GM12878 (cell line): ENCODE measurements around the gene YY1. TPM values are rescaled to one million over a fixed set of nuclear protein-coding genes. Genes with fewer than 3 reads are reported as not detected.

ENCODE experiments used
- ATAC-seq: fragments of 200-7000 bp; cut with Tn5 transposase; 3 replicates; pipeline ENCODE4 v1.9.1; 2020; ENCODE audit warnings: mild to moderate bottlenecking, moderate library complexity
- BruUV-seq: library from RNA; stranded (reverse); fragments of 400-500 nt; replicated peaks from 2 replicates; lab custom pipeline; 2021; lab: Mats Ljungman, UMichigan
- CTCF ChIA-PET: fragments of 300-600 bp; sonication (Branson Sonifier 250); formaldehyde crosslinking; extraction: SDS; loops from one replicate; lab custom pipeline; 2021; ENCODE audit warnings: inconsistent platforms; lab: Yijun Ruan, JAX
- POLR2A ChIA-PET: fragments of 350-600 bp; formaldehyde crosslinking; extraction: SDS; loops from one replicate; lab custom pipeline; 2021; ENCODE audit warnings: inconsistent platforms; lab: Charles Lee
- RAD21 ChIA-PET: fragments of 300-600 bp; sonication (Branson Sonifier 250); formaldehyde crosslinking; loops from one replicate; lab custom pipeline; 2023; ENCODE audit warnings: antibody characterized with exemption; ENCODE audit not compliant: unreplicated experiment; lab: Charles Lee
- SMC1A ChIA-PET: fragments of 300-600 bp; sonication (Branson Sonifier 250); formaldehyde crosslinking; loops from one replicate; lab custom pipeline; 2023; ENCODE audit not compliant: unreplicated experiment, uncharacterized antibody; lab: Charles Lee
- DNase-seq: peaks from one replicate; pipeline ENCODE4 v3.0.0-alpha.2; 2011; ENCODE audit warnings: low read depth, low spot score
- FAIRE-seq: peaks from 3 replicates; lab custom pipeline; 2011; peaks lifted over from hg19 to GRCh38; lab: Jason Lieb, UNC
- H2AFZ ChIP-seq: 2 replicates; pipeline ENCODE4 v1.6.0; 2011; ENCODE audit warnings: low read depth, low read length, control low read depth; ENCODE audit not compliant: control insufficient read depth
- H3K27ac ChIP-seq: 2 replicates; pipeline ENCODE4 v1.5.1; 2011; ENCODE audit warnings: control low read depth; ENCODE audit not compliant: control insufficient read depth, insufficient read depth
- H3K27me3 ChIP-seq, 2 experiments: replicated peaks in 1 of 2; 2 replicates each; pipeline versions ENCODE4 v1.6.0 to v1.6.1; 2011; ENCODE audit warnings: low read length in 1 of 2; ENCODE audit not compliant: control insufficient read depth in 2 of 2, insufficient read depth in 2 of 2
- H3K36me3 ChIP-seq, 2 experiments: 2 replicates each; pipeline ENCODE4 v1.5.1; 2011; ENCODE audit warnings: low read length in 1 of 2; ENCODE audit not compliant: control insufficient read depth in 2 of 2, insufficient read depth in 2 of 2
- H3K4me1 ChIP-seq: 2 replicates; pipeline ENCODE4 v1.6.1; 2011; ENCODE audit warnings: mild to moderate bottlenecking, low read length, moderate library complexity, mixed read lengths; ENCODE audit not compliant: control insufficient read depth, insufficient read depth
- H3K4me2 ChIP-seq: 2 replicates; pipeline ENCODE4 v1.6.0; 2011; ENCODE audit warnings: control low read depth; ENCODE audit not compliant: control insufficient read depth, insufficient read depth
- H3K4me3 ChIP-seq: fragments of 200-600 bp; sonication (generic); 2 replicates; pipeline ENCODE4 v1.5.1; 2016
- H3K79me2 ChIP-seq: 2 replicates; pipeline ENCODE4 v1.6.0; 2011; ENCODE audit warnings: low read length; ENCODE audit not compliant: control insufficient read depth, insufficient read depth
- H3K9ac ChIP-seq: 2 replicates; pipeline ENCODE4 v1.8.0; 2011; ENCODE audit warnings: low read length, control low read depth, mixed read lengths; ENCODE audit not compliant: control insufficient read depth, insufficient read depth
- H3K9me3 ChIP-seq: replicated peaks from 3 replicates; pipeline ENCODE4 v1.5.1; 2011; ENCODE audit warnings: mild to moderate bottlenecking, low read length; ENCODE audit not compliant: control insufficient read depth, insufficient read depth
- H4K20me1 ChIP-seq: 2 replicates; pipeline ENCODE4 v1.6.0; 2011; ENCODE audit not compliant: control insufficient read depth, insufficient read depth
- CHD4 ChIP-seq: fragments of 200-600 bp; sonication (generic); IDR thresholded peaks from 2 replicates; pipeline ENCODE4 v1.6.1; 2016; ENCODE audit warnings: mild to moderate bottlenecking
- ELK1 ChIP-seq: IDR thresholded peaks from 2 replicates; pipeline ENCODE4 v1.6.1; 2012; ENCODE audit warnings: low read depth, low read length, improper control_type of control experiment
- GABPA ChIP-seq: IDR thresholded peaks from 2 replicates; pipeline ENCODE4 v1.6.1; 2014; ENCODE audit warnings: antibody characterized with exemption, low read depth, mild to moderate bottlenecking, inconsistent platforms
- MEF2A ChIP-seq: IDR thresholded peaks from 2 replicates; pipeline ENCODE4 v1.6.1; 2011; ENCODE audit warnings: low read depth, mild to moderate bottlenecking, low read length, moderate library complexity; ENCODE audit not compliant: insufficient read depth
- MXI1 ChIP-seq: fragments of 150-350 bp; IDR thresholded peaks from 2 replicates; pipeline ENCODE4 v1.6.1; 2011; ENCODE audit warnings: low read depth, mild to moderate bottlenecking, inconsistent platforms, low read length, improper control_type of control experiment
- NFIC ChIP-seq: IDR thresholded peaks from 2 replicates; pipeline ENCODE4 v1.6.1; 2012; ENCODE audit warnings: low read depth, mild to moderate bottlenecking, inconsistent platforms, low read length, moderate library complexity
- NR2F1 ChIP-seq: fragments of 450-650 bp; conservative IDR thresholded peaks from 2 replicates; pipeline ENCODE4 v1.6.1; 2017; ENCODE audit warnings: mild to moderate bottlenecking
- SMAD5 ChIP-seq: IDR thresholded peaks from 2 replicates; pipeline ENCODE4 v1.6.1; 2016; ENCODE audit warnings: antibody characterized with exemption, low read depth
- SMC3 ChIP-seq: IDR thresholded peaks from 2 replicates; pipeline ENCODE4 v1.6.1; 2011; ENCODE audit warnings: low read length, improper control_type of control experiment, borderline replicate concordance
- ZNF274 ChIP-seq: IDR thresholded peaks from one replicate; pipeline ENCODE4 v1.8.0; 2011; ENCODE audit not compliant: insufficient read length, insufficient read depth
- ZNF384 ChIP-seq: IDR thresholded peaks from 2 replicates; pipeline ENCODE4 v1.6.1; 2012; ENCODE audit warnings: low read depth, mild to moderate bottlenecking, low read length, improper control_type of control experiment, borderline replicate concordance
- ZNF622 ChIP-seq: fragments of 450-650 bp; IDR thresholded peaks from 2 replicates; pipeline ENCODE4 v1.6.1; 2017; ENCODE audit warnings: mild to moderate bottlenecking, inconsistent platforms
- WGBS: methylation state at CpG from one replicate; pipeline ENCODE4 v1.1.6; 2016; ENCODE audit warnings: low lambda C conversion rate; ENCODE audit not compliant: insufficient replicate concordance, insufficient coverage; ENCODE audit errors: missing lambda C conversion rate; 5-methylcytosine and 5-hydroxymethylcytosine counted together
- in situ Hi-C: fragments of 300-500 bp; cut with MboI; formaldehyde crosslinking; loops from 9 replicates; pipeline ENCODE4 v1.14.3; 2018; ENCODE audit warnings: mixed read lengths
- intact Hi-C: fragments of 100-400 bp; cut with micrococcal nuclease; formaldehyde crosslinking; loops from one replicate; pipeline ENCODE4 v1.14.2; 2022; ENCODE audit not compliant: unreplicated experiment
- polyA plus RNA-seq, 11 experiments: library from polyadenylated mRNA; depleted of rRNA in 4 of 11; unstranded in 6 of 11; stranded (reverse) in 5 of 11; fragments of >200 nt; fragmentation: Nextera tagmentation in 4 of 11; fragmentation: Illumina TruSeq in 1 of 11; extraction: Ambion mirVana in 4 of 11; extraction: Trizol in 1 of 11; gene quantifications; 1 replicate in 1 of 11; 2 replicates in 10 of 11; pipeline versions ENCODE4 v1.2.1 to v1.2.3, GENCODE V29; 2011 to 2016; ENCODE audit warnings: inconsistent platforms in 2 of 11, missing spikeins in 2 of 11, low read depth in 1 of 11
- total RNA-seq, 4 experiments: library from RNA; depleted of rRNA in 3 of 4; stranded (reverse); fragments of >200 nt in 3 of 4; fragmentation: Illumina TruSeq in 1 of 4; extraction: Trizol in 1 of 4; gene quantifications; 2 replicates each; pipeline versions ENCODE4 v1.2.1 to v1.2.3, GENCODE V29; 2013 to 2021
- TF ChIP-seq, protein P1 (sequence below): fragments of 150-350 bp; IDR thresholded peaks from 2 replicates; pipeline ENCODE4 v1.6.1; 2016; ENCODE audit warnings: low read depth, low read length

Gene YY1
- total and polyA plus RNA-seq, 10 of the 15 experiments (the other 5 are each of a cell fraction or from before 2014, with no cell fraction given), result 23.7 to 74.0 (median 39.9) TPM

DNA sequence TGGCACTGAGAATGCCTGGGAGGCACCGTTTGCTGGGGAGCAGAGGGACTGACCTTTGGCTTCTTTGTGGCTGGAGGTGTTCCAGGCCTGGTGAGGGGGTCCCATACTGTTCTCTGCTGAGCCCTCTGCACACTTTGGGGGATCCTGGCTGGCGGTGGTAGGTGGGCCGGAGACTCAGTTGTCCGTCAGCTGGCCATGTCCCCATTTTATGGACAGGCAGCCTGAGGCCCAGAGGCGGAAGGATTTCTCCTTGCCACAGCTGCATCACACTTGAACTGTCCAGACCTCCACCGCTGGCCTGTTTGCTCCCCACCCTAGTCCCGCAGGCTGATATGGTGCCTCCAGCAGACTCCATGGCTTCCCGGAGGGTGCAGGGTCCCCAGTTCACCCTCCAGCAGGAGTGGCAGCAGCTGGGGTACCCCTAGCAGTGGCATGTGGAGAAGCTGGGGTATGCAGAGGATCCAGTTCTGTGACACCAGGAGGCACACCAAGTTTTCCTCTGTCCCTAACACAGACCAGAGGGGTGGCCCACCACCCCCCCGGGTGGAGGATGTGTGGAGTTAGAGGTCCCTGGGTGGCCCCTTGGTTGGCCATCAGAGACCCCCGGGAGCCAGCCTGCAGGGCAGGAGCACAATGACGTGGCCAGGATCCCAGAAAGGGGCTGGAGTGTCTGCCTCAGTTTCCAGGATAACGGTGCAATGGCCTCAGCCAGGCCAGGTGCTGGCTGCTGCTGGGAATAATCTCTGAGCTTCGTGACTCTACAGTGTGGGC is 52.5 kb downstream of the YY1 start:
- POLR2A ChIA-PET, result no interaction called here

More for the DNA sequence above, 52.5 kb downstream of the YY1 start:
- no peak overlapping the region for H3K4me2 ChIP-seq
- H3K27me3 ChIP-seq, result no peaks in the 10 kb centered on the region
- H3K27ac ChIP-seq, result no peak overlapping the region
- RAD21 ChIA-PET, result no interaction called here
- H3K9me3 ChIP-seq, result no peaks in the 10 kb centered on the region
- CTCF ChIA-PET, result interaction anchor here (2.4 kb wide), 1 partner anchor 86 kb away, joined by 12 read pairs; no protein-coding TSS in a partner anchor
- no peak overlapping the region for H3K4me3 ChIP-seq
- intact Hi-C loops (no loop called here), in situ Hi-C loops (no loop called here)
- no peaks in the 10 kb centered on the region for H4K20me1 ChIP-seq
- SMC1A ChIA-PET, result interaction anchor here (1.8 kb wide), 1 partner anchor 11 kb away, joined by 9 read pairs; no protein-coding TSS in a partner anchor
- no peak for ATAC-seq
- 83% methylated on average over 13 of the region's 13 CpGs for WGBS
- no peak overlapping the region for H3K9ac ChIP-seq
- no peaks in the 10 kb centered on the region for H3K36me3 ChIP-seq
- no peaks in the 10 kb centered on the region for H3K4me1 ChIP-seq
- no peaks in the 10 kb centered on the region for H3K79me2 ChIP-seq
- FAIRE-seq, result no peak
- BruUV-seq, result no TSS peak
- DNase-seq, result no peak
- no peak overlapping the region for H2AFZ ChIP-seq
- no peak for TF ChIP-seq NFIC
- TF ChIP-seq ZNF384, result no peak
- no peak for TF ChIP-seq MXI1
- TF ChIP-seq, protein P1, sequence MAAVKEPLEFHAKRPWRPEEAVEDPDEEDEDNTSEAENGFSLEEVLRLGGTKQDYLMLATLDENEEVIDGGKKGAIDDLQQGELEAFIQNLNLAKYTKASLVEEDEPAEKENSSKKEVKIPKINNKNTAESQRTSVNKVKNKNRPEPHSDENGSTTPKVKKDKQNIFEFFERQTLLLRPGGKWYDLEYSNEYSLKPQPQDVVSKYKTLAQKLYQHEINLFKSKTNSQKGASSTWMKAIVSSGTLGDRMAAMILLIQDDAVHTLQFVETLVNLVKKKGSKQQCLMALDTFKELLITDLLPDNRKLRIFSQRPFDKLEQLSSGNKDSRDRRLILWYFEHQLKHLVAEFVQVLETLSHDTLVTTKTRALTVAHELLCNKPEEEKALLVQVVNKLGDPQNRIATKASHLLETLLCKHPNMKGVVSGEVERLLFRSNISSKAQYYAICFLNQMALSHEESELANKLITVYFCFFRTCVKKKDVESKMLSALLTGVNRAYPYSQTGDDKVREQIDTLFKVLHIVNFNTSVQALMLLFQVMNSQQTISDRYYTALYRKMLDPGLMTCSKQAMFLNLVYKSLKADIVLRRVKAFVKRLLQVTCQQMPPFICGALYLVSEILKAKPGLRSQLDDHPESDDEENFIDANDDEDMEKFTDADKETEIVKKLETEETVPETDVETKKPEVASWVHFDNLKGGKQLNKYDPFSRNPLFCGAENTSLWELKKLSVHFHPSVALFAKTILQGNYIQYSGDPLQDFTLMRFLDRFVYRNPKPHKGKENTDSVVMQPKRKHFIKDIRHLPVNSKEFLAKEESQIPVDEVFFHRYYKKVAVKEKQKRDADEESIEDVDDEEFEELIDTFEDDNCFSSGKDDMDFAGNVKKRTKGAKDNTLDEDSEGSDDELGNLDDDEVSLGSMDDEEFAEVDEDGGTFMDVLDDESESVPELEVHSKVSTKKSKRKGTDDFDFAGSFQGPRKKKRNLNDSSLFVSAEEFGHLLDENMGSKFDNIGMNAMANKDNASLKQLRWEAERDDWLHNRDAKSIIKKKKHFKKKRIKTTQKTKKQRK, result no peak
- TF ChIP-seq ELK1, result no peak
- TF ChIP-seq CHD4, result no peak
- no peak for TF ChIP-seq SMAD5
- no peak for TF ChIP-seq SMC3
- no peak for TF ChIP-seq ZNF622
- no peak for TF ChIP-seq ZNF274
- TF ChIP-seq MEF2A, result no peak
- no peak for TF ChIP-seq GABPA
- TF ChIP-seq NR2F1, result no peak
